G401.6 (cell line): ENCODE results near the gene FAM118A.
"Not testable (repeated sequence)": the region's sequence is repeated elsewhere in the genome, so short reads cannot be mapped to it uniquely, and the experiment has no call there.

Source experiments
- FAIRE-seq: peaks from 2 replicates; lab custom pipeline; 2012; peaks lifted over from hg19 to GRCh38; lab: Jason Lieb, UNC

The FAM118A gene

DNA sequence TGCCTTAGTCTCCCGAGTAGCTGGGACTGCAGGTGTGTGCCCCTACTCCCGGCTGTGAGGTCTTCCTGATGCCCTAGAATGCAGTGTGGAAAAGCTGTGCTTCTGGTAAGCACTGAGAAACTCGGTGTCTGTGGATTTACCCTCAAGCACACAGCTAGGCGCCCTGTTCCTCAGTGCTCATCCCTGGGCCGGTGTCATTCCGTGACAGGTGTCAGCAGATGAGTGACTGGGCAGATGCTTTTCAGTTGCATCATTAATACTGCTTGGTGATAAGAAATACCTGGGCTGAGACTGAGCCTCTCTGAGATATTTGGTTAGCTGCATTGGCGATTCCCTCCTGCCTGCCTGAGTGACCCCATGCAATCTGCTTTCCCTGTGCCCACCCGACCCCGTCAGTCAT lies 21.8 kb downstream of the FAM118A start:
- no peak for FAIRE-seq

DNA sequence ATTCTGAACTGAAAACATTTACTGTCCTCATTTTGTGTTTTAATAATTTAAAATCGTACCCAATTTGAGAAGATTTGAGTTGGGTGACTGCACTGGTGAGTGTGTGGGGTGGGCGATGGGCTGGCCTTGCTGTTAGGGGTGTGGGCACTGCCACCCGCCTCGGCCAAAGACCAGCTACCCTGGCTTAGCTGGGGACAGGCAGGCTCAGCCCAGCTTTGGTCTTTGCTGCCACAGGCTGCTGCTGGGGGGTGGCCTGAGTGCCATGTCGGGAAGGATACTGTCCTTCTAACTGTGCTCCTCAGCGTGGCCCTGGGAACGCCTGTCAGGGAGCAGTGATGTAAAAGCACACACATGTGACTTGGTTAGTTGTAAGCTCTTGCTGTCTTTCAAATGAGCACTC lies 22.3 kb downstream of the FAM118A start:
- no peak for FAIRE-seq

DNA sequence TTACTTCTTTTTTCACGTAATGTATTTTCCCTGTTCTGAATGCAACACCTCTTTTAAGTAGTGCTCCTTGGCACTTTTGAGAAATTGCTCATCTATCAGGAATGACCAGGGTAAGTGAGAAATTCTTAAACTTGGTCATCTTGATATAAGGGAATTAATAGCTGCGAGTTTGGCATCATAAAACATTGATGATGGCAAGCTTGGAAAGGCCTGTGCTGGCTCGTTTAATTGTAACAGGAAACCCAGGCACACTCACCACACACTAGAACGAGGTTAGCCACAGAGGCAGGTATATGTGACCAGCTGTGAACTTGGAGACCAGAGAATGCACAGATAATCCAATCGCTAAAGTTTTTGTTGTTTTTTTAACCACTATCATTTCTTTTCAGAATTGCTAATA lies 24.3 kb downstream of the FAM118A start:
- no peak for FAIRE-seq

DNA sequence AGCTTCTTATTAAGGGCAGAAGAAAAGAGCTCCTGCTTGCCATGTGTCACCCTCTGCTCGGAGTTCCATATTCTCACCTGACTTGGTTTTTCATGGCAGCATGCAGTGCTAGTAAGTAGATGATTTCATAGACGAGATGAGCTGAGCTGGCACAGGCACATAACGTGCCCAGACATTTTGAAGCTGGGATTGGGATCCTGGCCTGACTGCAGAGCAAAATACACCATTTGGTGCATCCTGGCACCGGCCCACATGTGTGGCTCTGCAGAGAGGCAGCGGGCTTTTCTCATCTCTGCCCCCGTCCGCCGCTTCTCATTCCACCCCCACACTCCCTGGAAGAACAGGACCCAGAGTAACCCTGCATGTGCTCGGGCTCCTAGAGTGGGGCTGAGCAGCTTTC lies 24.8 kb downstream of the FAM118A start:
- no peak for FAIRE-seq

DNA sequence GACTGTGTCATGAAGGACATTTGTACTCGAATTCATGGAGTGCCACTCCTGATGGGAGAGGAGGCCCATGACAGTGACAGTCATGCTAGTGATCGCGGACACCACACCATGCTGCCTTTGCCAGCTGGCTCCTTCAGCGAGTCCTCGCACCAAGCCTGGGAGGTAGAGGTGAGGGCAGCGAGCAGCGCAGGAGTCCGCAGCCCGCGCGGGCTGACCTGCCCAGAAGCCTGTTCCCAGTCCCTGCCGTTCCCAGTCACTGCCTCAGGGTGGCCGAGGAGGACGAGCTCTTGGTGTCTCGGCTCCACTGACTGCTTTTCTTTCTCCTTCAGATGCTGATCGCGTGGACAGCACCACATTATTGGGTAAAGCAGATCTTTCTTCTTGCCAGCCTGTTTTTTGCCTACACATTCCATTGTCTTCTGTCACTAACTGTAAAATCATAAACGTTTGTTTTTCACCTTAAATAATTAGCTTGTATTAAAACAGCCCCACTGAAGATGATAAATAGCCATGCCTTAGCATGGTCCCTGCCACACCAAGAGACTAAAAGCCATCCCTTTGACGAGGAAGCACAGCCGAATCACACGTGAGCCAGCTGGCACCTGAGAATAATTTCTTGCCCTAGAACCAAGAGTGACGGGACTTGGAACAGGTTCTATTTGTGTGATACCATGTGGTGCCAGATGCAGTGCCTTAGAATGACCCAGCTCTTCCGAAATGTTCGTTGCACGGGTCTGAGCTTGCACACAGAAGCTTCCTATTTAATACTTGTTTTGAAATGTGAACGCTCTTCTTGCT lies 25.5 kb downstream of the FAM118A start:
- FAIRE-seq = no peak

DNA sequence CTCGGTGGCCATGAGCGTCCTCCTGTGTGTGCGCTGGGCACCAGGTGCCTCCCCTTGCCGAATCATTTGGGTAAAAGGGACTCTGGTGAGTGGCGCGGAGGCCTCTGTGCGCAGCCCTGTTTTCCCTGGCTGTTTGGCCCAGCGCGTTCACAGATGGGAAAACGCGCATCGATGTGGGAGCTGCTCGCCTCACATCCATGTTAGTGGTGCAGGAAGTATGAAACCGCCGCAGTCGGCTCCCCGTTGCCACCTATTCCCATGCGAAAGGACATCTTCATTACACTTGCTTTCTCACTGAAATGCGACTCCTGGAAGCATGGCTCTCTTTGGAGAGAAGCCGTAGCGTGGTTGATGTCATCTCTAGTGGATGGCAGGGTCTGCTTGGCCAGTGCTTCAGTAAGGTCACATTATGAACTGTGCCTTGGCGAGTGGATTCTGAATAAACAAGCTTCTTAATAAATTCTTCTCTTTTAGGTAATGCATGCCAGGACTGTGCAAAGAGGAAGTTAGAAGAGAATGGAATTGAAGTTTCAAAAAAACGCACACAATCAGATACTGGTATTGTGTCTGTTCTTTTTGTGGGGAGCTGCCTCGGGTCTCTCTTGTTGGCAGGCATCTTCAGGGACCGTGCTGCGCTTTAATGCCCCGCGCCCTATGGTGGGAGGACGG lies 26.3 kb downstream of the FAM118A start:
- no peak for FAIRE-seq

DNA sequence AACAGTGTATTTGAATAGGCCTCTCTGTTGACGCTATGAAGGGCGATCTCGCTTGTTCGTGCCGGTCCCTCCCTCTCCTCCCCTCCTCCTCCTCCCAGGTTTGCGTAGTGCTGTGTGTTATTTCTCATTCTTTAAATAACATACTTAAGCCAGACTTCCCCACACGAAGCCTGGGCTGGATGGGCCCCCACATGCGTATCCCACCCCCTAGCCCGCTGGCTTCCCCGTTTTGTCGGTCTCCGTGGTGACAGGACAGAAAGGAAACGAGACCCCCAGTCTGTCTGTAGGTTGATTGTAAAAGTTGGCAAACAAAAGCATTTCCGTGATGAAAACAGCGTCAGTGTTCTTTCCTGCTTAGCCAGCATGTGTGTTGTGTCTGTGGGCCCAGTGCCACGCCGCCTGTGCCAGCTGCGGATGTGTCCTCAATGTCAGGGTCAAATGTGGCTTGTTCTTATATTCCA lies 27.3 kb downstream of the FAM118A start:
- no peak for FAIRE-seq

DNA sequence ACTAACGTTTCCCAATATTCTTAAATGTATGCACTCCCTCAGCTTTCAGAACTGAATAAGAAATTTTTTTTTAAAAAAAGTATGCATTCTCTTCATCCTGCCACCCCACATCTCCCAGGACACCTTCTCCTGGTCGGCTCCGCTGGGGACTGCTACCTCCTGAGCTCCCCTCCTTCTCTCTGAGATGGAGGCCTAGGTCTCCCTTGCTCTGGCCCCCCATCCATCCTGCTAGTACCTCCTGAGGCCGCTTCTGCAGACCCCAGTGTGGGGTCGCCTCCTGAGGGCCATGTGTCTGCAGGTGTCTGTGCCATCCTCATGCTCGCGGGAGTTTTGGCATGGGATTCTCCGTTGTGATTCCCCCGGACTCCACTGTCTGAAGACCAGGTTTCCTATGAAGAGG lies 27.8 kb downstream of the FAM118A start:
- no peak for FAIRE-seq

DNA sequence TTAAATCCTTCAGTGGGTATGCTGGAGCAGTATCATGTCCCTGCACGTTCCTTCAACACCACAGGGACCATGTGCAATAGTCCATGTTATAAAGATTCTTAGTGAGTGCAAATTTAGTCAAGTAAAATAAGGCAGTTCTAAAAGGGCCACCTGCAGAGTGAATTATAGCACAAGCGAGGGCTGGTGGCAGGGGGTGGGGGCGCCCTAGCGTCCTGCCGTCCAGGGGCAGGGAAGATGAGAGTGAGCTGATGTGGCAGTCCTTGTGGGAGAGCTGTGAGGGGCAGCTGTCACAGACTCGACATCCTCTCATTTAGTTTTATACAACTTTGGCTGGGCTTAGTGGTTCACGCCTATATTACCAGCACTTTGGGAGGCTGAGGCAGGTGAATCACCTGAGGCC lies 29.1 kb downstream of the FAM118A start:
- no peak for FAIRE-seq

DNA sequence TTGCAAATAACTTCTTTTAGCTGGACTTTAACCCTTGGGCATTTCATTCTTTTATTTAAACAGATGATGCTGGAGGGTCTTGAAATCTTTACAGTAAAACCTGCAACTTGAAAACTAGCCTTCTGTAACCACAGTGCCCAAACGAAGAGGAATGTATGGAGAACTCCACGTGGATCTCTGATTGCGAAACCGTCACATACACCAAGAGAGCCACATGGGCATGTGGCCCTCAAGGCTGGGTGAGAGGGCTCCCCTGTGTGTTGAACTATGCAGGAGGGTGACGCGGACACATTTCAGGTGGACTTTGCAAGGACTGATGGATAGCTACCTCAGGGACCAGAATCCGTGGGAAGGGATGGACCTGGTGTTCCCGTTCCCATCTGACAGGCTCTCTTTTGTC lies 30.6 kb downstream of the FAM118A start:
- FAIRE-seq = no peak

DNA sequence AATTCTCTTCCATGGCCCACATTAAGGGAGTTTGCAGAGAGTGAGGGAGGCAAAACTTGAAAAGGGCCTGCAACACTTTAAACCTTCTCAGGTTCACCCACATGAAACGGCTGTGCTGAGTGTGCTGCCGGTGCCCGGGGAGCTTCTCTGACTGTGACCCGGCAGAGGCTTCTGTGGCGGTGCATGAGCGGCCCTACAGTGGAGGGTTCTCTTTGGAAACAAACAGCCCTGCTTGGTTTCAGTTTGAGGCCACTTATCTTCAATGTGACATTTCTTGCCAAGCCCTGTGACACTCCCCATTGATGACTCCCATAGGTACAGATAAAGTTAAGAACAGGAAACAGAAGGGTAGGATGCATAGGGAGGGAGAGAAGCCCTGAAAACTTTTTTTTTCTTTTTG lies 31.8 kb downstream of the FAM118A start:
- no peak for FAIRE-seq

DNA sequence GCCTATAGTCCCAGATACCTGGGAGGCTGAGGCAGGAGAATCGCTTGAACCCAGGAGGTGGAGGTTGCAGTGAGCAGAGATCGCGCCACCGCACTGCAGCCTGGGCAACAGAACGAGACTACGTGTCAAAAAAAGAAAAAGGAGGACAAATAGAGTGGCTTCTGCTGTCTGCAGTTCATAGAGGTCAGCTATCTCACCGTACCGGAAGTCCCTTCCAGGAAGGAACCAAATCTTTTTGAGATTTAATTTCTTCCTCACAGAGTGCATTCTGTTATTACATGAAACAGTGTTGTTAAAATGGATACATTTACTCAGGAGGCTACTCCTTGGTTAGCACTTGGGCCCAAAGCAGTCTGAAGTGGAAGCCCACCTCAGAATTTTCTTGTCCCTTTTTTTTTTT lies 33.4 kb downstream of the FAM118A start:
- no peak for FAIRE-seq

DNA sequence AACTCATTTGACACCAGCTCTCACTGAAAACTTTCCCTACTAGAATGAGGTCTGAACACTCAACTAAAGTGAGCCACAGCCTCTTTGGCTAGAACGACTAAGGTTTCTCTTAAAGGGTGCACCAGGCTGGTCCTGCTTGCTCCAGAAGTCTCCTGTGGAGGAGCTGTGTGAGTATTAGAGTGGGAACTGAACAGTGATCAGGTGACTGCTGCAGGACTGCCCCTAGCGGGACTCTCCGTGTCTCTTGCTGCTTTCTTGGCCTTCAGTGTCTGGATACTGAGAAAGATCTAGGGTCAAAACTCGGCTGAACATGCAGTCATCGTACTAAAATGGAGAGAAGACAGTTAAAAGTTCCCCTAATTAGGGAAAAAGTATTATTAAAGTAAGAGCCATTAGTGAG lies 34.6 kb downstream of the FAM118A start:
- no peak for FAIRE-seq

DNA sequence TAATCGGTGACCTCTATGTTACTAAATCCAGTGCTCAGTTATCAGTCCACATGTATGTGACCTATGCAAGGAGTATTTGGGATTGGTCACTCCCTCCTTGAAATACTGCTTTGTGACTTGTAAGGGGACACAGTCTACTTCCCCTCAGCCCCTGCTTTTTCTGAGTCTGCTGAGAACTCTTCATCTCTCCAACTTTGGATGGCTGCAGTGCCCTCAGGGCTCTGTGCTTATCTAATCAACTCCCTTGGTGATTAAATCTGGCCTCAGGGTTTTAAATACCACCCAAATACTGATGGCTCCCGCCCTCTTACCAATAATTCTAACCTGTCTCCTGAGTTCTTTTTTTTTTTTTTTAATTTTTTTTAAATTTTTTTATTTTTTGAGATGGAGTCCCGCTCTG lies 40.2 kb downstream of the FAM118A start:
- FAIRE-seq = no peak

DNA sequence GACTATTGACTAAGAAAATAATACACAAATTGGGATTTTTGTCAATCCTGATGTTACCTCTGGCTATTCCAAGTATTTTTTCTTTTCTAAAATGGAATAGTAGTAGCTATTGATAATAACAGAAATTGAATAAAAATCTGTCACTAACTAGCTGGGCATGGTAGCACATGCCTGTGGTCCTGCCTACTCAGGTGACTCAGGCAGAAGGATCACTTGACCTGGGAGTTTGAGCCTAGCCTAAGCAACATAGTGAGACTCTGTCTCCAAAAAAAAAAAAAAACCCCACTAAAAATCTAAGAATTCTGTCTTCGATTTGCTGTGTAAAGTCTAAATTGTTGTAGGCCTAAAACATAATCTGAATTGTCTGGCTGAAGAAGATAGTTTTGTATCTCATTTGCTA lies 42.2 kb downstream of the FAM118A start:
- no peak for FAIRE-seq

DNA sequence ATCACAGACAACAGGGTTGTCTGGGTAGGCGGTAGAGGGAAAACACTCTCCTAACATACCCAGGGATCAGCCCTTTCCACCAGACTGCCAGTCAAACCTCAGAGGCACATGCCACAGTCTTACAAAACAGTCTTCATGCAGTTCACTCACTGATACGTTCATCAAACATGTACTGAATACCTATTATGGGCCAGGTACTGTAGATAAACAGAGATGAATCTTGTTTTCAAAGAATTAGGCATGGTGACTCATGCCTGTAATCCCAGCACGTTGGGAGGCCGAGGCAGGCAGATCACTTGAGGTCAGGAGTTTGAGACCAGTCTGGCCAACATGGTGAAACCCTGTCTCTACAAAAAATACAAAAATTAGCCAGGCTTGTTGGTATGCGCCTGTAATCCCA lies 43.0 kb downstream of the FAM118A start:
- not testable (repeated sequence) for FAIRE-seq

DNA sequence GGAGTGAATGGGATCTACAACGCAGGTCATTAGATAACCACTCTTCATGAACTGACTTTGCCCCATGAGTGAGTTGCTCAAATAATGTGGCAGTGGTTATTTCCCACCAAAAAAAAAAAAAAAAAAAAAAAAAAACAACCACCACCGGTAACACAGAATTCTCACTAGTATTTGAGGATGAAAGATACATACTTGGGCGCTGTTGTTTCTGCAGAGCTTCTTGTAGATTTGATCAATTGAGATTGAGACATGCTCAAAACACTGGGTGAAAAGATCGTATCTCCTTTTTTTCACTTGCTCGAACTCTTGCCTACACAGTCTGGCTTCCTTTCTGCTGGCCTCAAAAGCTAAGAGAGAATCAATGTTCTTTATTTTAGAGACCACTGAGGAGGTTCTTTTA lies 44.1 kb downstream of the FAM118A start:
- no peak for FAIRE-seq

DNA sequence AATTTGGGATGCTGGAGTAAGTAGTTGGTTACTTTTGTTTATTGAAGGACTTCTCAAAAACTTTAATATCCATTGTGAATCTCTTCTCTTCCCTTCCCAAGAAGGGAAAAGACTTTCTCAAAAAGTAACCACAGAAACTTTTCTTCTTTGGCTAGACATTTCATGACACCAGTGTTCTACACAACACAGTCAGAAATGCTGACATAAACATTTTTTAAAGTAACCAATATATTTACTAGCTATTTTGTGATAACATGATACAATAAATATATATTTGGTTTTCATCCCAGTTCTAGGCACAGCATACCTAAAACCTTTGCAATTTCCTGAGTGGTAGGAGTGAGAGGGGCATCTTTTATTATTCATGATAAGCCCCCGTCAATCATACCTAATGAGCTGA lies 47.8 kb downstream of the FAM118A start:
- FAIRE-seq = no peak

DNA sequence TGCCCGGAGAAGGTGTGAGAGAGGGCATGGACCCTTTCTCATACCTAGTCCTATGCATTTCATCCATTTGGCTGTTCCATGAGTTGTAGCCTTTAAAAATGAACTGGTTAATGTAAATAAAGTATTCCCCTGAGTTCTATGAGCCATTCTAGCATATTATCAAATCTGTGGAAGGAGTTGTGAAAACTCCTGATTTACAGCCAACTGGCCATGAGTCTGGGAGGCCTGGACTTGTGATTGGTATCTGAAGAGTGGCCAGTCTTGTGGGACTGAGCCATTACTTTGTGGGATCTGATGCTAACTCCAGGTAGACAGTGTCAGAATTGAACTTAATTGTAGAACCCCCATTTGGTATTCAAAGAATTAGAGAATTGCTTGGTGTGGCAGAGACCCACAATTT lies 48.4 kb downstream of the FAM118A start:
- FAIRE-seq = no peak

DNA sequence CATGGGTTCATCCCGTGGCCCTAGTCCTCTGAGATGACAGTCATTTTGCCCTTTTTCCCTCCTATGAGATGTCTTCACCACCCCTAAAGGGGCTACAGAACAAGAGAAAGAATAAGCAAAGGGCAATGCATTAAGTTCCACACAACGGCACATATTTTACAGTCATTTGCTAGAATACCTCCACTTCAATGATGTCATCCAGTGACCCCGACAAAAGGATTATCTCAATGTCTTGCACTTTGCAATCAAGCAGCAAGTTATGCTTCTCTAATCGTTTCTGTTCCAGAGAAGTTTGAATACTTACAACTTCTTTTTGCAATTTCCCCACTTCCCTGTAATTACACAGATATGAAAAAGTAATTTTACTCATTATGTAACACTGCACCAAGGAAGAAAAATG lies 49.9 kb downstream of the FAM118A start:
- FAIRE-seq = no peak

DNA sequence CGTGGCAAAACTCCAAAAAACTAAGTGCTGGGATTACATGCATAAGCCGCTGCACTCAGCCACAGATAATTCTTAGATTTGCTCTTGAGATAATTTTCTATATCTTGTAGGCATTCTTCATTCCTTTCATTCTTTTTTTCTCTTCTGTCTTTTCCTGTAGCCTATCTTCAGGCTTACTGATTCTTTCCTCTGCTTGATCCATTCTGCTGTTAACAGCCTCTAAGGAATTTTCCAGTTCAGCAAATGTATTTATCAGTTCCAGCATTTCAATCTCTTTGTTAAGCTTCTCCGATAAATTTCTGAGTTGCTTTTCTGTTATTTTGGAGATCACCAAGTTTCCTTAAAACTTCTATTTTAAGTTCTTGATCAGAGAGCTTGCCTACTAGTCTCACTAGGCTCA lies 57.0 kb downstream of the FAM118A start:
- FAIRE-seq = no peak

DNA sequence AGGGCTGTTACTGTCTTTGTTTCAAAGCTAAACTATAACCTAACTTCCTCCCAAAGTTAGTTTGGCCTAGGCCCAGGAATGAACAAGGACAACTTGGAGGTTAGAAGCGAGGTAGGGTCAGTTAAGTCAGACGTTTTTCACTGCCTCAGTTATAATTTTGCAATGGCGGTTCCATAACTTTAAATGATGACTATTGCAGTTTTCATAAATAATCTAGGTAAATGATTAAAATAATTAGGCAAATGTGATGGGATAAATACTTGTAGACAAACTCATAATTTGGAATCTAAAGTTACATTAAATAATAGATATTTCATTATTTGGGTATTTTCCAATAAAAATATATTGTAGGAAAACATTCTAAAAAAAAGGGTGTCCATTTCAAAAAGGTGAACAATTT lies 63.9 kb downstream of the FAM118A start:
- FAIRE-seq = peak; percentile 33

DNA sequence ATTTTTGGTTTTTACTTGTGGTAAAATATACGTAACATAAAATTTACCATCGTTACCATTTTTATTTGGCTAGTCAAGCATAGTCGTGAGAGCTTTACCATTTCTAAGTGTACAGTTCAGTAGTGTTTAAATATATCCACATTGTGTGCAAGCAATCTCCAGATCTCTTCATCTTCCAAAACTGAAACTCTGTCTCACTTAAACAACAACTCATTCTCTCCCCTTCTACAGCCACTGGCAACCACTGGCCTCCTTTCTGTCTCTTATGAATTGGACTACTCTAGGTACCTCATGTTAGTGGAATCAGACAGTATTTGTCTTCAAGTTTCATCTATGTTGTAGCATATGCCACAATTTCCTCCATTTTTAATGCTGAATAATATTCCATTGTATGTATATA lies 66.3 kb downstream of the FAM118A start:
- FAIRE-seq = no peak

DNA sequence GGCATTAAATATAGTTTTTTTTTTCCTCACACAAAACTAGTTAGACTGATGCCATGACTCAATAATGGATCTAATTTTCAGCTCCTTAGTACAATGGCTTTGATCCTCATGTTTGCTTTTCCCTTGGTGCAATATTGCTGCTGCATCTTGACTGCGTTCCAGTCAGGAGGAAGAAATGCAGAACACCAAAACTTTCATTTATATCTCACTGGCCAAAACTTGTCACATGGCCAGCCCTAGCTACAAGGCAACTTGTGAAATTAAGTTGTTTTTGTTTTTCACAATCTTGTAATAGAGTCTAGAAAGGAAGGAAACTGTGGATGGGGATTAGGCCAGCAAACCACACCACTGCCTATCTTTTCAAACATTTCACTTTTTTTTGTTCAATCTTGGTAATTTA lies 67.0 kb downstream of the FAM118A start:
- FAIRE-seq = no peak
